ENCODE results near the gene YPEL1. TPM values are rescaled to one million over a fixed set of nuclear protein-coding genes. Genes with fewer than 3 reads are reported as not detected.

The YPEL1 gene
- total and polyA plus RNA-seq, 11 donors = 2.5 to 10.0 (median 7.3) TPM

DNA sequence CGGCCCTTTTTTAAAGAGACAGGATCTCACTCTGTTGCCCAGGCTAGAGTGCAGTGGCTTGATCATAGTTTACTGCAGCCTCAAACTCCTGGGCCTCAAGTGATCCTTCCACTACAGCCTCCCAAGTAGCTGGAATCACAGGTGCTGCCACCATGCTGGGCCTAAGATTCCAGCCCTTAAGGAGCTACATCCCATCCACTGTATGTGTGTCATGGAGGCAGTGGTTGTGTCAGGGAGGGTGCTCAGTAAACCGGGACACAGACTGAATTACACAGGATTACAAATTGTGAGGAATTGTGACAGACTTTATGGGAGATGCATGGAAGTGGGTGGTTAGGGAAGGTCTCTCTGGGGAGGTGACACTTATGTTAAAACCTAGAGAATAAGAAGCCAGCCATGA is 71.9 kb downstream of the YPEL1 start:
- no peak for ATAC-seq
- 89 to 98% (median 91%) methylated on average over 2 of the region's 2 CpGs for WGBS, 4 donors
- intact Hi-C loops (cut with DNase I) = no loop called here
- no peak for DNase-seq
- TF ChIP-seq CTCF (IDR thresholded peaks at IDR 0.05) = no peak
- no peak for TF ChIP-seq POLR2A (IDR thresholded peaks at IDR 0.05)
- Histone ChIP-seq H3K27ac (no peak overlapping the region), H3K4me3 (no peak overlapping the region), H3K27me3 (no peaks in the 10 kb centered on the region), H3K36me3 (no peaks in the 10 kb centered on the region), H3K4me1 (peaks cover 0 to 21% (median 7%) of the 10 kb centered on the region in 12 donors), H3K9me3 (no peaks in the 10 kb centered on the region)

DNA sequence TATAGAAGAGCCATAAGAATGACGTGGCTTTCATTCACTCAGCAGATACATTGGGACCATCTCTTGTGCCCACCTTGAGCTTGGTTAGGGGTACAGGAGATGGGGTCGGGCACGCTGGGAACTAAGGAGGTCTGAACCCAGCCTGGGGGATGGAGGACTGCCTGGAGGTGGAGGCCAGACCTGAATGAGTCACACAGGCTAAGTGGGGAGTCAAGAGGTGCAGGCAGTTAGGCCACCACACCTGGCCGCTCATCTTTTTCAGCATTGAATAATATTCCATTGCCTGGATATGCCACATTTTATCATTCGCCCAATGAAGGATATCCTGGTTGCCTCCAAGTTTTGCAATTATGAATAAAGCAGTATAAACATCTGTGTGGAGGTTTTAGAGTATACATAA is 73.6 kb downstream of the YPEL1 start:
- no peak for TF ChIP-seq CTCF (IDR thresholded peaks at IDR 0.05)
- no peak for TF ChIP-seq POLR2A (IDR thresholded peaks at IDR 0.05)
- ATAC-seq (no peak), DNase-seq (no peak)

DNA sequence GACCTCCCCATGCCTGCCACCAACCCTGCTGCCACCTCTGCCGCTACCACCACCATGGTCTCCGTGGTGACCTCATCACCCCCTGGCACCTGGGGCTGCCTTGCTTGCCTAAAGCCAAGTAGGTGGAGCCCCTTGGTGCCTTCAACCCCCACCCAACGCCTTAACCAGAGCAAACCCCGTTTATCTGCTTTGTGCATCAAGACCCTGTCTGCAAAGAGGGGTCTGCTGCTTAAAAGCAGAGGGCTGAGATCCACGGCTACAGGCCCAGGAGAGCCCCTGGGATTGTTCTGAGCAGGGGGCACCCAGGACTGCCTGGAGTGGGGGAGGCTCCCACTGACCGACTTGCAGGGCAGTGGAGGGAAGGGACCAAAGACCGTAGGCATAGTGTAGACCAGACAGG is 74.7 kb downstream of the YPEL1 start:
- no peak for DNase-seq
- H3K27me3 ChIP-seq = peaks cover 0 to 7% (median 0%) of the 10 kb centered on the region in 9 donors
- 79 to 85% (median 80%) methylated on average over 7 of the region's 7 CpGs for whole genome bisulfite sequencing, 4 donors

More for the DNA sequence above, 73.6 kb downstream of the YPEL1 start:
- Histone ChIP-seq H3K4me1 (peaks cover 0 to 25% (median 9%) of the 10 kb centered on the region in 12 donors), H3K9me3 (no peaks in the 10 kb centered on the region), H3K36me3 (no peaks in the 10 kb centered on the region), H3K27me3 (peaks cover 0 to 4% (median 0%) of the 10 kb centered on the region in 9 donors), H3K27ac (no peak overlapping the region), H3K4me3 (no peak overlapping the region)
- intact Hi-C loops (cut with DNase I) = no loop called here
- WGBS, 4 donors = 92 to 96% (median 95%) methylated on average over 5 of the region's 5 CpGs

GRCh38 chr22:21659864-21660525 is 75.6 kb downstream of the YPEL1 start:
- ATAC-seq = no peak
- intact Hi-C loops (cut with DNase I) = no loop called here

More for the DNA sequence above, 74.7 kb downstream of the YPEL1 start:
- ATAC-seq = no peak
- H3K4me3 ChIP-seq = no peak overlapping the region
- no peak overlapping the region for H3K27ac ChIP-seq
- intact Hi-C loops (cut with DNase I) = no loop called here
- no peak for TF ChIP-seq POLR2A (IDR thresholded peaks at IDR 0.05)
- TF ChIP-seq CTCF (IDR thresholded peaks at IDR 0.05) = no peak
- H3K36me3 ChIP-seq = no peaks in the 10 kb centered on the region
- H3K4me1 ChIP-seq = peaks cover 0 to 19% (median 7%) of the 10 kb centered on the region in 12 donors
- H3K9me3 ChIP-seq = no peaks in the 10 kb centered on the region

More at GRCh38 chr22:21659864-21660525, 75.6 kb downstream of the YPEL1 start:
- no peak for DNase-seq
- no peaks in the 10 kb centered on the region for H3K36me3 ChIP-seq
- H3K9me3 ChIP-seq = no peaks in the 10 kb centered on the region
- peaks cover 0 to 14% (median 5%) of the 10 kb centered on the region in 12 donors for H3K4me1 ChIP-seq
- 70 to 76% (median 73%) methylated on average over 7 of the region's 7 CpGs for WGBS, 4 donors
- peaks cover 0 to 7% (median 0%) of the 10 kb centered on the region in 9 donors for H3K27me3 ChIP-seq
- H3K4me3 ChIP-seq = no peak overlapping the region
- no peak overlapping the region for H3K27ac ChIP-seq
- TF ChIP-seq POLR2A (IDR thresholded peaks at IDR 0.05) (no peak), CTCF (IDR thresholded peaks at IDR 0.05) (no peak)

Data from heart left ventricle (tissue), 16 donors.